ENCODE results near the gene VENTX. TPM values are rescaled to one million over a fixed set of nuclear protein-coding genes. Genes with fewer than 3 reads are reported as not detected.
"Not testable (repeated sequence)": the region's sequence is repeated elsewhere in the genome, so short reads cannot be mapped to it uniquely, and the experiment has no call there.

VENTX gene
- total RNA-seq, 4 donors from 2014 or later = 0.21 to 1.3 (median 0.51) TPM; not detected in 1

- H3K4me3 ChIP-seq = no peak overlapping the region
- H3K9me3 ChIP-seq = no peaks in the 10 kb centered on the region
- DNase-seq = no peak
- H3K27ac ChIP-seq = no peak overlapping the region
- H3K36me3 ChIP-seq = no peaks in the 10 kb centered on the region
- intact Hi-C loops (cut with DNase I; ENCODE audit: low total_unique reads) = no loop called here
- no peaks in the 10 kb centered on the region for H3K4me1 ChIP-seq
- H3K27me3 ChIP-seq = no peaks in the 10 kb centered on the region
- no peak for TF ChIP-seq POLR2A (IDR thresholded peaks at IDR 0.05)
- TF ChIP-seq CTCF (IDR thresholded peaks at IDR 0.05) = no peak
These were observed 19.7 kb upstream of the VENTX start for GRCh38 chr10:133217800-133218589.

DNA sequence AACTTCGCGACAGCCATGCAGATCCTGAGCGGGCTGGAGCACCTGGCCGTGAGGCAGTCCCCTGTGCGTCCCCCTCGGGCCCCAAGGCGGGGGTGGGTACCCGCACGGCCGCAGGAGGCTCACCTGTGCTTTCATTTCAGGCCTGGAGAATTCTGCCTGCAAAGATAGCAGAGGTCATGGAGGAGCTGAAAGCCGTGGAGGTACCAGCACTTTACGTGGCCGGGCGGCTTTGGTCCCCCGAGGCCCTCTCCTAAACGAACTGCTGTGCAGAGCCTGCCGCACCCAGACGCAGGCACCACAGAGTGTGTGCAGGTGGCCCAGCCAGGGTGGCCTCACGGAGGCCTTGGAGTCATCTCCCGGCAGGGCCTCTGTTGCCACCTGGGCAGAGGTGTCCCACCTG, 18.8 kb upstream of the VENTX start:
- H3K4me3 ChIP-seq = no peak overlapping the region
- intact Hi-C loops (cut with DNase I; ENCODE audit: low total_unique reads) = no loop called here

DNA sequence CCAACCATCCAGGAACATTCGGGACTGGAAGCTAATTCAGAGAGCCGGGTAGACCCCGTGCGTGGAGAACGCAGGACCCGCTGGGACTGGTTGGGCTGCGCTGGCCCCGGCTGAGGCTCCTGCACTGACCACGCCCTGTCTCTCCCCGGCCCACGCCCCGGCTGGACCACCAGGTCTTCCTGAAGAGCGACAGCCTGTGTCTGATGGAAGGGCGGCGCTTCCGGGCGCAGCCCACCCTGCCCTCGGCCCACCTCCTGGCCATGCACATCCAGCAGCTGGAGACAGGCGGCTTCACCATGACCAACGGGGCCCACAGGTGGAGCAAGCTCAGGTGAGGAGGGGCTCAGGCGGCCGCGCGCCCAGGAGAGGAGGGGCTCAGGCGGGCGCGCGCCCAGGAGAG, 17.9 kb upstream of the VENTX start:
- H3K27ac ChIP-seq = no peak overlapping the region
- H3K4me1 ChIP-seq = no peaks in the 10 kb centered on the region
- intact Hi-C loops (cut with DNase I; ENCODE audit: low total_unique reads) = no loop called here
- no peak for DNase-seq
- H3K27me3 ChIP-seq = no peaks in the 10 kb centered on the region
- H3K4me3 ChIP-seq = no peak overlapping the region
- TF ChIP-seq CTCF (IDR thresholded peaks at IDR 0.05) = no peak
- TF ChIP-seq POLR2A (IDR thresholded peaks at IDR 0.05) = no peak
- H3K36me3 ChIP-seq = no peaks in the 10 kb centered on the region
- no peaks in the 10 kb centered on the region for H3K9me3 ChIP-seq

More for the DNA sequence above, 18.8 kb upstream of the VENTX start:
- DNase-seq = no peak
- Histone ChIP-seq H3K27ac (no peak overlapping the region), H3K27me3 (no peaks in the 10 kb centered on the region), H3K36me3 (no peaks in the 10 kb centered on the region), H3K9me3 (no peaks in the 10 kb centered on the region), H3K4me1 (no peaks in the 10 kb centered on the region)
- TF ChIP-seq CTCF (IDR thresholded peaks at IDR 0.05) (no peak), POLR2A (IDR thresholded peaks at IDR 0.05) (no peak)

- DNase-seq = no peak
- Histone ChIP-seq H3K27me3 (no peaks in the 10 kb centered on the region), H3K36me3 (no peaks in the 10 kb centered on the region), H3K27ac (no peak overlapping the region), H3K9me3 (no peaks in the 10 kb centered on the region), H3K4me1 (no peaks in the 10 kb centered on the region), H3K4me3 (no peak overlapping the region)
- TF ChIP-seq CTCF (IDR thresholded peaks at IDR 0.05) = no peak
- no peak for TF ChIP-seq POLR2A (IDR thresholded peaks at IDR 0.05)
- intact Hi-C loops (cut with DNase I; ENCODE audit: low total_unique reads) = no loop called here
These were observed 16.3 kb upstream of the VENTX start for GRCh38 chr10:133221331-133221730.

DNA sequence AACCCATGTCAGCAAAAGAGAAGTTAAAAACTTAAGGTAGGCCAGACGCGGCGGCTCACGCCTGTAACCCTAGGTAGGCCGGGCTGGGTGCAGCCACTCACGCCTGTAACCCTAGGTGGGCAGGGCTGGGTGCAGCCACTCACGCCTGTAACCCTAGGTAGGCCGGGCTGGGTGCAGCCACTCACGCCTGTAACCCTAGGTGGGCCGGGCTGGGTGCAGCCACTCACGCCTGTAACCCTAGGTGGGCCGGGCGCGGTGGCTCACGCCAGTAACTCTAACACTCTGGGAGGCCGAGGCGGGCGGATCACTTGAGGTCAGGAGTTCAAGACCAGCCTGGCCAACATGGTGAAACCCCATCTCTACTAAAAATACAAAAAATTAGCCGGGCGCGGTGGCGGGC, 15.9 kb upstream of the VENTX start:
- intact Hi-C loops (cut with DNase I; ENCODE audit: low total_unique reads); H3K9me3 ChIP-seq; H3K4me1 ChIP-seq; H3K27me3 ChIP-seq; H3K36me3 ChIP-seq; DNase-seq; H3K27ac ChIP-seq; H3K4me3 ChIP-seq: not testable (repeated sequence)
